ENCODE data around the gene GIGYF1.

GIGYF1 gene

GRCh38 chr7:100641463-100641859, 52.6 kb downstream of the GIGYF1 start, which contains the start of gene TFR2:
Gene TFR2 (minus strand): TSS chr7:100641552. CDS start chr7:100641509, 43 bp downstream.
- Mint-ChIP-seq H3K9me3 (no peaks in the 10 kb centered on the region), H3K4me3 (no peak within 1 kb of the TSS), H3K36me3 (ENCODE audit: low read depth) (no peaks in the 10 kb centered on the region), H3K27me3 (ENCODE audit: low read depth, poor library complexity) (peaks cover 33% of the 10 kb centered on the region), H3K27ac (no peak within 1 kb of the TSS), H3K4me1 (peaks cover 30% of the 10 kb centered on the region)
- no peak for TF ChIP-seq CTCF (IDR thresholded peaks at IDR 0.05)
- DNase-seq: no peak

GRCh38 chr7:100640517-100641440, 53.3 kb downstream of the GIGYF1 start:
- Mint-ChIP-seq H3K36me3 (ENCODE audit: low read depth) (no peaks in the 10 kb centered on the region), H3K4me1 (peaks cover 30% of the 10 kb centered on the region), H3K9me3 (no peaks in the 10 kb centered on the region), H3K27ac (no peak overlapping the region), H3K4me3 (no peak overlapping the region), H3K27me3 (ENCODE audit: low read depth, poor library complexity) (peaks cover 37% of the 10 kb centered on the region)
- DNase-seq: no peak
- TF ChIP-seq CTCF (IDR thresholded peaks at IDR 0.05): no peak

- Mint-ChIP-seq H3K4me1 (peaks cover 25% of the 10 kb centered on the region), H3K27me3 (ENCODE audit: low read depth, poor library complexity) (peaks cover 37% of the 10 kb centered on the region), H3K4me3 (no peak overlapping the region), H3K27ac (no peak overlapping the region), H3K9me3 (no peaks in the 10 kb centered on the region), H3K36me3 (ENCODE audit: low read depth) (no peaks in the 10 kb centered on the region)
- TF ChIP-seq CTCF (IDR thresholded peaks at IDR 0.05): no peak
- no peak for DNase-seq
Observed at GRCh38 chr7:100639995-100640516, 54.0 kb downstream of the GIGYF1 start.

- no peaks in the 10 kb centered on the region for H3K9me3 Mint-ChIP-seq
- peaks cover 9% of the 10 kb centered on the region for H3K4me1 Mint-ChIP-seq
- TF ChIP-seq CTCF (IDR thresholded peaks at IDR 0.05): peak; percentile 38
- peak; percentile 59 for DNase-seq
- H3K4me3 Mint-ChIP-seq: peak overlapping the region; percentile 81
- H3K36me3 Mint-ChIP-seq (ENCODE audit: low read depth): no peaks in the 10 kb centered on the region
- peaks cover 74% of the 10 kb centered on the region for H3K27me3 Mint-ChIP-seq (ENCODE audit: low read depth, poor library complexity)
- H3K27ac Mint-ChIP-seq: no peak overlapping the region
Observed at GRCh38 chr7:100632951-100633717, 60.9 kb downstream of the GIGYF1 start.

- no peaks in the 10 kb centered on the region for H3K36me3 Mint-ChIP-seq (ENCODE audit: low read depth)
- no peak for TF ChIP-seq CTCF (IDR thresholded peaks at IDR 0.05)
- H3K4me1 Mint-ChIP-seq: peaks cover 16% of the 10 kb centered on the region
- H3K4me3 Mint-ChIP-seq: no peak overlapping the region
- peaks cover 62% of the 10 kb centered on the region for H3K27me3 Mint-ChIP-seq (ENCODE audit: low read depth, poor library complexity)
- H3K9me3 Mint-ChIP-seq: no peaks in the 10 kb centered on the region
- no peak for DNase-seq
- H3K27ac Mint-ChIP-seq: no peak overlapping the region
Observed at GRCh38 chr7:100630066-100630465, 64.0 kb downstream of the GIGYF1 start.

Measured in nephron progenitor cell (in vitro differentiated cells).